NCI-H345 treated with DMSO at 0.1 percent for 48 hours (cell line): ENCODE data around the gene RNGTT.
"Not testable (repeated sequence)": the region's sequence is repeated elsewhere in the genome, so short reads cannot be mapped to it uniquely, and the experiment has no call there.

Experiments
- DNase-seq: peaks from one replicate; lab custom pipeline; 2025; ENCODE audit not compliant: unreplicated experiment; lab: John Stamatoyannopoulos, UW

RNGTT gene

DNA sequence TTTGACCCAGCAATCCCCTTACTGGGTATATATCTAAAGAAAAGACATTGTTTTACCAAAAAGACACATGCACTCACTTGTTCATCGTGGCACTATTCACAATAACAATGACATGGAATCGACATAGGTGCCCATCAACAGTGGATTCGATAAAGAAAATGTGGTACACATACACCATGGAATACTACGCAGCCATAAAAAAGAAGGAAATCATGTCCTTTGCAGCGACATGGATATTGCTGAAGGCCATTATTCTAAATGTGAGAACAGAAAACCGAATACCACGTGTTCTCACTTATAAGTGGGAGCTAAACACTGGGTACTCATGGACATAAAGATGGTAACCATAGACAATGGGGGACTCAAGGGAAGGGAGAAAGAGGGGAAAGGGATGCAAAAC, 222.3 kb downstream of the RNGTT start:
- no peak for DNase-seq

DNA sequence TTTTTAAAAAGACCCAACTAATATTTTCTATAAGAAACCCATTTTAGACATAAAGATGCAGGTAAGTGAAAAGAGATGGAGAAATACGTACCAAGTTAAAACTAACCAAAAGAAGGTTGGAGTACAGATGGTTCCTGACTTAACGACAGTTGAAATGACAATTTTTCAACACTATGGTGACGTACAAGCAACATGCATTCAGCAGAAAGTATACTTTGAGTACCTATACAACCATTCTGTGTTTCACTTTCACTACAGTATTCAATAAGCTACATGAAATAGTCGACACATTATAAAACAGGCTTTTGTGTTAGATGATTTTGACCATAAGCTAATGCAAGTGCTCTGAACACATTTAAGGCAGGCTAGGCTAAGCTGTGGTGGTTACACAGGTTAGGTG, 228.9 kb downstream of the RNGTT start:
- no peak for DNase-seq

DNA sequence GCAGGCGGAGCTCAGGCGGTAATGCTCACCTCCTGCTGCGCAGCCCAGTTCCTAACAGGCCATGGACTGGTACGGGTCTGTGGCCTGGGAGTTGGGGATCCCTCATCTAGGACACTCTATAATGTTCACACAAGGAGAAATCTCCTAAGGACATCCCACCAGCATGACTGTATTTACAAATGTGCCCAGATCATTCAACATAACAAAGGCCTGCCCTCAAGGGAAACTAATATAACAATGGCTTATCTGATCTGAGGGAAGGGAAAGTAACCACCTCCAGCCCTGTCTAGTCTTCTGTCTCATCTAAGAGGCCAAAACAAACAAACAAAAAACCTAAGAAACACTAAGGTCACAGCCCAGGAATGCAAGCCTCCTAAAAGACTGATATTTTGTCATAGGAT, 232.8 kb downstream of the RNGTT start:
- DNase-seq = no peak

DNA sequence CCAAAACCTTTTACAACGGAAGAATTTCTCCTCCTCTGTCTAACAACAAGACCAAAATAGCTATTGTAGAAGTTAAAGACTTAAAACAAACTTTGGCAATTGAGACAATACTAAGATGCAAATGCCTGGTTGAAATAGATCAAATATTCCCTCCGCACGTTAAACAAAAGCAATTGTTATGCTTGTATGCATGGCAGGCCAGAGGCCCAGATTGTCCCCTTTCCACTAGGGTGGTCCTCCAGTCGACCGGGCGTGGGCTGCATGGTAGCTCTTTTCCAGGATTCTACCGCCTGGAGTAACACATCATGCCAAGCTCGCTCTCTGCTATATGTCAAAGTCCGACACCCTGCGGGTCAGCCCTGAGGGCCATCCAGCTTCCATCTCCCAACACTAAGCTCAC, 234.7 kb downstream of the RNGTT start:
- DNase-seq = no peak

DNA sequence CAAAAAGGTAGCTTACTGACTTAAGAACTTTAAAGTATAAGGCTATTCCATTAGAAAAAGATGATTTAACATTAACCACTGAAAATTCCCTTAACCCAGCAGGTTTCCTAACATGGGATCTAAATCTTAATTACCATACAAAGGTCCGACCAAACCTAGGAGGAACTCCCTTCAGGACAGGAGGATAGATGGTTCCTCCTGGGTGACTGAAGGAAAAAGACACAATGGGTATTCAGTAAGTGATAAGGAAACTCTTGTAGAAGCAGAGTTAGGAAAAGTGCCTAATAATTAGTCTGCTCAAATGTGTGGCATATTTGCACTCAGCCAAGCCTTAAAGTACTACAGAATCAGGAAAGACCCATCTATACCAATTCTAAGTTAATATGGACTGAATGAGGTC, 237.0 kb downstream of the RNGTT start:
- DNase-seq = not testable (repeated sequence)

DNA sequence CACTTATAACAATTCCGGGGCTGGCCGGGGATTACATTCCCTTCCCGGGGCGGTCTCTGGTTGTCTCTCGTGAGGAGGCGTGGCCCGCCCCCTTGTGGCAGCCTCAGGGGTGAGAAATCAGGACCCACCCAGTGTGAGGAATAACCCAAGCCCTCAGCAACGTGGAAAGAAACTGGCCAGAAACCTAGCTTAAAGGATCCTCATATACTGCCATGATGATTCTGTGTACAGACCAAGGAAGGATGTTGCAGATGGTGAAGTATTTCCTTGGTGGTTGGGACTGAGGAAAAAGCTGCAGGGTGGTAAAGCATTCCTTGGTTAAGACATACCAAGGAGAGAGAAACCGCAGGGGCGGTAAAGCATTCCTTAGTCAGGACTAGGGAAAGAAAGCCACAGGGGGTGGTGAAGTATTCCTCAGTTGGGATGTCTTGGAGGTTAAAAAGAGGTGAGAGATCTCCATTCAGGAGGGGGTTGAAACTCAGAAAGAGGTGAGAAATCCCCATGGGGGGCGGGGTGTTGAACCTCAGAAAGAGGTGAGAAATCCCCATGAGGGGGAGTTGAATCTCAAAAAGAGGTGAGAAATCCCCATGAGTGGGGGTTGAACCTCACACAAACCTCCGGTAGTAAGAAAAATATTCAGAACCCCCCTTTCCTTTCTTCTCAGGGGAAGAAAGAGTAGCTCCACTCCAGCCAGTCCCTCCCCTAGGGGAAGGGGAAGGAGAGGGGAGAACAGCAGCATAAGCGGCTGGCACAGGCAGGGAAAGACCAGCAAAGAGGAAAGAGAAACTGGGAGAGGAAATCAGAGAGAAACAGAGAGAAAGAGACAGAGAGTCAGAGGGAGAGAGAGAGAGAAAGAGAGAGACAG, 238.1 kb downstream of the RNGTT start:
- no peak for DNase-seq

DNA sequence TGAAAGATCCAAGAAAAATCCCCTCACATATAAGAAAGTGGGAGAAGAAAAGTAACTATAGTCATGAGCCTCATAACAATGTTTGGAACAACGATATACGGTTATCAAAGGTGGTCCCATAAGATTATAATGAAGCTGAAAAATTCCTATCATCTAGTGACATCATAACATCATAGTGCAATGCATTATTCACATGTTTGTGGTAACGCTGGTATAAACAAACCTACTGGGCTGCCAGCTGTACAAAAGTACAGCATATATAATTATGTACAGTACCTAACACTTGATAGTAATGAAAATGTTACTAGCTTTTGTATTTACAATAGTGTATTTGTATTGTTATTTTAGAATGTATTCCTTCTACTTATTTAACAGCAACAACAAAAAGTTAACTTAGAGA, 240.7 kb downstream of the RNGTT start:
- no peak for DNase-seq

DNA sequence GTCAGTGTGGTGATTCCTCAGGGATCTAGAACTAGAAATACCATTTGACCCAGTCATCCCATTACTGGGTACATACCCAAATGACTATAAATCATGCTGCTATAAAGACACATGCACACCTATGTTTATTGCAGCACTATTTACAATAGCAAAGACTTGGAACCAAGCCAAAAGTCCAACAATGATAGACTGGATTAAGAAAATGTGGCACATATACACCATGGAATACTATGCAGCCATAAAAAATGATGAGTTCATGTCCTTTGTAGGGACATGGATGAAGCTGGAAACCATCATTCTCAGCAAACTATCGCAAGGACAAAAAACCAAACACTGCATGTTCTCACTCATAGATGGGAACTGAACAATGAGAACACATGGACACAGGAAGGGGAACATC, 247.0 kb downstream of the RNGTT start:
- not testable (repeated sequence) for DNase-seq

DNA sequence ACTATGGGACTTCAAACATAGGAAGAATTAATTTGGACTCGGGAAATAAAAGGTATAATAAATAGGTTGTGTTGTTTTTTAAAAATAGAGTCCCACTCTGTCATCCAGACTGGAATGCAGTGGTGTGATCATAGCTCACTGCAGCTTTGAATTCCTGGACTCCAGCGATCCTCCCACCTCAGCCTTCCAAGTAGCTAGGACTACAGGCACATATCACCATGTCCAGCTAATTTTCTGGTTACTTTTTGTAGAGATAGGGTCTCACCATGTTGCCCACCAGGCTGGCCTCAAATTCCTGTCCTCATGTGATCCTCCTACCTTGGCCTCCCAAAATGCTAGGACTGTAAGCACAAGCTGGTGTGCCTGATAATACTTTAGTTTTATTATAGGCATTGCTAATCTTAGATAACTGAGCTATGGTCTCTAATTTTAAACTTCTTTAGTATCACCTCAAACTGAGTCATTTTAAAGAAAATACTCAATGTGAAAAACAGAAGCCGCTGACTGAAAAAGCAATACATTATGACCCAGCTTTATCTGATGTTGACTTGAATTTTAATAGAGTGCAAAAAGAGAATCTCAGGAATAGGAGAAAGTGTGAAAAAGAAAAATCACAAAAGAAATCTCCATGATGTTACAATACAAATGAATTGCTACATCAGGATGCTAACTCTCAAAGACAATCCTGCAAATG, 251.0 kb downstream of the RNGTT start:
- no peak for DNase-seq

DNA sequence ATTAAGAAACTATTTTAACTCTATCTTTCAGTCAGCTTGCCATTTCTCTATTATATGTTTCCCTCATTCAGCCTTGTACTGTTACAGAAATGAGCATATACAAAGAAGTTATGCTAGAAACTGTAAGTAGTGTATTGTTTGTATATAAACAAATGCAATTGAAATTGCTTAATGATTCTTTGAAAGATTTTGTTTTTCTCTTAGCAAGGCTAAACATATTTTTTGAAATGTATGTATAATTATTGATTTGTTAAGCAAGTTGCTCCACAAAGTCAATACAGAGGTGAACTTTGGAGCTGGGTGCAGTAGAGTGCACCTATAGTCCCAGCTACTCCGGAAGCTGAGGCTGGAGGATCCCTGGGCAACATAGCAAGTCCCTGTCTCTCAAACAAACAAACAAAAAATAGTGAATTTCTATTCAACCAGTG, 253.6 kb downstream of the RNGTT start:
- no peak for DNase-seq

DNA sequence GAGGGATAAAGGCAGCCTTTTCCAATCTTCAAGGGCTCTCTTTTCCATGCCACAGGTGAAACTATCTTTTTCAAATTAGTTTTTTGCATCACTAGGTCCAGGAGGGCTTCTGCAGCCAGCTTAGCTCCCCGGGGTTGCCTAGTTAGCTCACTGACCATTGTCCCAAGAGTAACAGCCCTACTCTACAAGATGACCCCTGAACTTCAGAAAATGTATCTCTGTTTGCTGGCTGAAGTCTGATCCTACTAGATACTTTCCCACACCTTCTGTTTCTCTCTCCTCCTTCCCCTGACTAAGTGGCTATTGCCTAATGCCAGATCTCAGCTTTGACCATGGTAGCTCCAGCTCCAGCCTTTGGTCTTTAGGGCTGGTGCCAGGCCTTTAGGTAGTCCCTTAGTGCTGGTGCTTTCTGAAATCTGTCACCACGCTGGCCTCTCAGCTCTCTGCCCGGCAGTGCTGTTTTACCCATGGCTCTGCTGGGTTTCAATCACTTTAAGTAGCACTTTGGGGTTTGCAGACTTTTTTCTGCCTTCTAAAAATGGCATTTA, 255.1 kb downstream of the RNGTT start:
- no peak for DNase-seq

DNA sequence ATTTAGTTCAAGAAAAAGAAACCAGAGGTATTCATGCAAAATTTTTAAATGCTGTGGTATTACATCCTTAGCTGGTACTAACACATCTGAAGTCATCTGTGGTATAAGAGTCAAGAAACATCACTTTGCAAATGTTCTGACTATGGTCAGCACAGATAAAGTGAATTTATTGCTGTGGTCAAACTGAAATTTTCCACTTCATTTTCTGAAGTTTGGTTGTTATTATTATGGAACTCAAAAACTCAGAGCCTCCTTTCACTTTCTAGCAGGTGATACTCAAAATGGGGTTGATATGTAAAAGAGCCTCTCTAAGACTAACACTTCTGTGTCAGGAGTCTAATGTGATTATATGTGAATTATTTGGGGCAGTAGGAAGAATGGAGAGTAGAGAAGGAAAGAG, 257.8 kb downstream of the RNGTT start:
- no peak for DNase-seq

DNA sequence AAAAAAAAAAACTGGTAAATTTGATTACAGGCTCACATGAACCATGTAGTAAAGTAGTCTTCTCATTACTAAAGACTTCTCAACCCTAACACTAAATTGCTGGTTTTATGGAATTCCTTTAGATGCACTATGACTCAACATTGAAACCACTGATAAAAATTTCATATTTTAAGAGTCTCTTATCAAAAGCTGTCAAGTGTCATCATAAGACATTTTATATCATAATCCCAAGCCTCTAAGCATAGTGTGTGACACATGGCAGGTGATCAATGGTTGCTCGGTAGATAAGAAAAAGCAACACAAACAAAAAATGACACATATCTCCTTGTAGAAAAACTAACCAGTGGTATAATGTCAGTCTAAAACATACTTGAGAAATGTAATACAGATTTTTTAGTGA, 258.4 kb downstream of the RNGTT start:
- no peak for DNase-seq

DNA sequence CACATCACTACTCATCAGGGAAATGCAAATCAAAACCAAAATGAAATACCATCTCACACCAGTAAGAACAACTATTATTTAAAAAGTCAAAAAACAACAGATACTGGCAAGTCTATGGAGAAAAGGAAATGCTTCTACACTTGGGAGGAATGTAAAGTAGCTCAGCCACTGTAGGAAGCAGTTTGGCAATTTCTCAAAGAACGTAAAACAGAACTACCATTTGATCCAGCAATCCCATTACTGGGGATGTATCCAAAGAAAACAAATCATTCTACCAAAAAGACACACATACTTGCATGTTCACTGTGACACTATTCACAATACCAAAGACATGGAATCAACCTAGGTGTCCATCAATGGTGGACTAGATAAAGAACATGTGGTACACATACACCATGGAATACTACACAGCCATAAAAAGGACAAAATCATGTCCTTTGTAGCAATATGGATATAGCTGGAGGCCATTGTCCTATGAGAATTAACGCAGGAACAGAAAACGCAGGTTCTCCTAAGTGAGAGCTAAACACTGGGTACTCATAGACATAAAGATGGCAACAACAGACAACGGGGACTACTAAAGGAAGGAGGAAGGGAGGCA, 260.4 kb downstream of the RNGTT start:
- DNase-seq = no peak

DNA sequence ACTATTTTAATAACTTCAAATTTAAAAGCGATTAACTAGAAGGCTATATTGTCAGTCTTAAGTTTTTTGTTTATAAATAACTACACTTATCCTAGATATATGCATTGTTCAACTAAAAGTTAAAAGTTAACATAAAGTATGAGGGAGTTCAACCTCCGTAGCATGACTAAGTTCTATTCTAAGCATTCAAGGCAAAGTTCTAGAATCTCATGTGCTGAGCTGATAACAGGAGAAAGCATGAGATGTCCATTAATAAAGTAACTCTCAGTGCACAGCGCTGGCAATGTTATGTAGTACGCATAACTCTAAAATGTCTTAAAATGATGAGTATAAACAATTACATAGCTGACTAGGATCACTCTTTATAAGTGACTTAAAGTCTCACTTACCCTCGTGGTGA, 264.8 kb downstream of the RNGTT start:
- no peak for DNase-seq

DNA sequence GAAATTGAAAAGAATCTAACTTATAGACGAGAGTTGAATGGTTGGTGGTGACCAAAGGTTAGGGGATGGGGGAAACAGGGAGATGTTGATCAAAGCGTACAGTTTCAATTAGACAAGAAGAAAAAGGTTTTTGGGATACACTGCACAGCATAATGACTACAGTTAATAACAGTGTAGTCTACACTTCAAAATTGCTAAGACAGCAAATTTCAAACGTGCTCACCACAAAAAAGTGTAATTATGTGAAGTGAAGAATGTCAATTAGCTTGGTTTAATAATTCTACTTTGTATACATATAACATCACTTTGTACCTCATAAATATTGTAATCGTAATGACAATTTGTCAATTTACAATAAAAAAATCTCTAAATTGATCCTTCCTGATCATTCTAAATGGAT, 267.5 kb downstream of the RNGTT start:
- DNase-seq = no peak

DNA sequence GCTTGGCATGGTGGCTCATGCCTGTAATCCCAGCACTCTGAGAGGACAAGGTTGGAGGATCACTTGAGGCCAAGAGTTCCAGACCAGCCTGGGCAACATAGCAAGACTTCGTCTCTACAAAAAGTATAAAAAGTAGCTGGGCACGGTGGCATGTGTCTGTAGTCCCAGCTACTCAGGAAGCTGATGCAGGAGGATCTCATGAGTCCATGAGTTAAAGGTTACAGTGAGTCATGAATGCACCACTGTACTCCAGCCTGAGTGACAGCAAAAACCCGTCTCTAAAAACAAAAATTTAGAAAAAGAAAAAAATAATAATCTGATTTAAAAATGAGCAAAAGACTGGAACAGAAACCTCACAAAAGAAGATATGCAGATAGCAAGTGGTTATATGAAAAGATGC, 279.7 kb downstream of the RNGTT start:
- no peak for DNase-seq

DNA sequence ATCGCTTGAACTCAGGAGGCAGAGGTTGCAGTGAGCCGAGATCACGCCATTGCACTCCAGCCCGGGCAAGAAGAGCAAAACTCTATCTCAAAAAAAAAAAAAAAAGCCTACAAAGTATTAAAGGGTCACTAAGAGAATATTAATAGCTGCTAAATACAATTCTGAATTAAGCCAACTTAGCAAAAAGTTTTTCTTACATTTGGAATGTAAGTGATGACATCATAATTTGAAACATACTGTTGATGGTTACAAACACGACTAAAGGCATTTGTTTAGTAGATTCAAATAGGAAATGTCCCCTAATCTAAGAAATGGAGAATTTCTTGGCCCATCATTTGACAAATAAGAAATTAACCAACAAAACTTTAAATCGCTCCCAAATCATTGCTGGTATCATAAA, 282.8 kb downstream of the RNGTT start:
- DNase-seq = no peak

DNA sequence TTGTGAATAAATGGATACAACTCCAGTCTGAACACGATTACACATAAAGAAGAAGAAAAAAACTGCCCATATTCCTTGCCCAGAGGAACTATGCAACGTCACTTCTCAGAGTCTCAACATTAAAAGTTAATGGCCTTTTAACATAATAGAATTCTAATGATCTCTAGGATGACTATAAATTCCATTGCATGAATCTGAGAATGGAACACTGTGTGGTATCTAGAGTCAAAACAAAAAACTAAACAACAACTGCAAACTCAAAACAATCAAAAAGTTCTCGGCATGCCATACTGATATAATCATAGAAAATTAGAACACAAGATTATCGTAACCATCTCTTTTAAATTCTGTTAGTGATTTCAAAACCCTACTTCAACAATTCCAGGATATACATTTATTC, 283.6 kb downstream of the RNGTT start:
- no peak for DNase-seq

DNA sequence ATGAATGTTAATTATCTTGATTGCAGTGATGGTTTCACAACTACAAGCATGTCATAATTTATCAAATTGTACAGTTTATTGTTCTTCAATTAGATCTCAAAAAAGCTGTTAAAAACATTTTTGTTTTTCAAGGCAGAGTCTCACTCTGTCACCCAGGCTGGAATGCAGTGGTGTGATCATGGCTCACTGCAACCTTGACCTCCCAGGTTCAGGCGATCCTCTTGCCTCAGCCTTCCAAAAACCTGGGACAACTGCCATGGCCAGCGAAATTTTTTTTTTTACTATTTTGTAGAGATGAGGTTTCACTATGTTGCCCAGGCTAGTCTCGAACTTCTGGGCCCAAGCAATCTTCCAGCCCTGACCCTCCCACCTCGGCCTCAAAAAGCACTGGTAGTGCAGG, 286.1 kb downstream of the RNGTT start:
- DNase-seq = no peak

DNA sequence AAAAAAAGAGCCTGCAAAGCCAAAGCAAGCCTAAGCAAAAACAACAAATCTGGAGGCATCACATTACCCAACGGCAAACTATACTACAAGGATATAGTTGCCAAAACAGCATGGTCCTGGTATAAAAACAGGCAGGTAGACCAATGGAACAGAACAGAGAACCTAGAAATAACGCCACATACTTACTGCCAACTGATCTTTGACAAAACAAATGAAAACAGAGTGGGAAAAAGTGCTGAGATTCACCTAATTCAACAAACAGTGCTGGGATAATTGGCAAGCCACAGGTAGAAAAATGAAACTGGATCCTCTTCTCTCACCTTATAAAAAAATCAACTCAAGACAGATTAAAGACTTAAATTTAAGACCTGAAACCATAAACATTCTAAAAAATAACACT, 291.8 kb downstream of the RNGTT start:
- no peak for DNase-seq

DNA sequence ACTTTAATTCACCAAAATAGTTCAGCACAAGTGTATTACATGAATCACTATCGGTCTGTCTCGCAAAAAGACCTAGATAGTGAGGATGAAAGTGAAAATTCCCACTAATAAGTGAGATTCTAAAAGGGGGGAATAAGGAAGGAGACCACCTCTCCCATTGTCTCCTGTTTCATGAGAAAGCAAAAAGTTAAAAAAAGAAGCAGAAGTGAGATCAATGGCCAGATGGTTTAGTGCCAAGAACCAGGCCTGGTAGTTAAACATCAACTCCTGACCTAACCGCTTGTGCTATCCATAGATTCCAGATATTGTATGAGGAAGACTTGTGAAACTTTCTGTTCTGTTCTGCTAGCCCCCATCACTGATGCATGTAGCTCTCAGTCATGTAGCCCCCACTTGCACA, 293.0 kb downstream of the RNGTT start:
- DNase-seq = no peak
